OCI-LY1 (cell line): ENCODE measurements around the gene MCM10.

Experiments
- H2AFZ ChIP-seq: fragments of 200-600 bp; sonication (generic), shearing (Covaris generic); 2 replicates; pipeline ENCODE4 v1.6.0; 2014; ENCODE audit warnings: antibody characterized with exemption, mild to moderate bottlenecking, low read length
- H3F3A ChIP-seq: fragments of 200-600 bp; sonication (generic), shearing (Covaris generic); 2 replicates; pipeline ENCODE4 v1.6.0; 2014; ENCODE audit warnings: mild to moderate bottlenecking, antibody characterized with exemption, low read length, moderate library complexity; ENCODE audit not compliant: insufficient read depth
- H3K27ac ChIP-seq: fragments of 200-600 bp; sonication (generic); 2 replicates; pipeline ENCODE4 v1.5.1; 2014; ENCODE audit warnings: low read length, mixed run types, mild to moderate bottlenecking, low read depth; ENCODE audit not compliant: poor library complexity, severe bottlenecking
- H3K27me3 ChIP-seq: fragments of 200-600 bp; sonication (generic); 2 replicates; pipeline ENCODE4 v1.6.0; 2014; ENCODE audit warnings: antibody characterized with exemption, mild to moderate bottlenecking, low read length, moderate library complexity; ENCODE audit not compliant: insufficient read depth
- H3K36me3 ChIP-seq: fragments of 200-600 bp; sonication (generic); 2 replicates; pipeline ENCODE4 v1.6.1; 2014; ENCODE audit warnings: mild to moderate bottlenecking, antibody characterized with exemption, low read length, moderate library complexity, mixed read lengths; ENCODE audit not compliant: insufficient read depth
- H3K4me1 ChIP-seq: fragments of 200-600 bp; sonication (generic); 2 replicates; pipeline ENCODE4 v1.5.1; 2014; ENCODE audit warnings: mild to moderate bottlenecking, low read length, moderate library complexity; ENCODE audit not compliant: insufficient read depth, severe bottlenecking
- H3K4me2 ChIP-seq: fragments of 200-600 bp; sonication (generic), shearing (Covaris generic); 2 replicates; pipeline ENCODE4 v1.6.1; 2014; ENCODE audit warnings: low read length
- H3K4me3 ChIP-seq: fragments of 200-600 bp; sonication (generic); 2 replicates; pipeline ENCODE4 v1.5.1; 2014; ENCODE audit warnings: low read length, low read depth, mild to moderate bottlenecking, mixed read lengths; ENCODE audit not compliant: poor library complexity, severe bottlenecking
- H3K79me2 ChIP-seq: fragments of 200-600 bp; shearing (Covaris generic); 2 replicates; pipeline ENCODE4 v1.6.1; 2016; ENCODE audit warnings: mixed run types, low read length, mixed read lengths; ENCODE audit not compliant: insufficient read depth
- H3K9ac ChIP-seq: fragments of 200-600 bp; sonication (generic), shearing (Covaris generic); 2 replicates; pipeline ENCODE4 v1.6.1; 2014; ENCODE audit warnings: mild to moderate bottlenecking, low read length, mixed read lengths
- H3K9me2 ChIP-seq: fragments of 200-600 bp; sonication (generic), shearing (Covaris generic); 2 replicates; pipeline ENCODE4 v1.6.1; 2014; ENCODE audit warnings: low read depth, mild to moderate bottlenecking, low read length, mixed read lengths
- H3K9me3 ChIP-seq: fragments of 200-600 bp; shearing (Covaris generic); 2 replicates; pipeline ENCODE4 v1.6.1; 2014; ENCODE audit warnings: low read length, mixed read lengths
- H4K20me1 ChIP-seq: fragments of 200-600 bp; sonication (generic), shearing (Covaris generic); 2 replicates; pipeline ENCODE4 v1.6.0; 2016; ENCODE audit warnings: mild to moderate bottlenecking, low read length; ENCODE audit not compliant: insufficient read depth
- CTCF ChIP-seq: fragments of 200-600 bp; sonication (generic), shearing (Covaris generic); IDR thresholded peaks from 2 replicates; pipeline ENCODE4 v1.5.1; 2017; ENCODE audit warnings: mild to moderate bottlenecking, antibody characterized with exemption, low read length, moderate library complexity, mixed read lengths
- EZH2 ChIP-seq: fragments of 200-600 bp; sonication (generic), shearing (Covaris generic); IDR thresholded peaks from 2 replicates; pipeline ENCODE4 v1.8.0; 2017; ENCODE audit warnings: borderline replicate concordance, mixed run types, mild to moderate bottlenecking, antibody characterized with exemption, low read length, moderate library complexity, mixed read lengths

The MCM10 gene

GRCh38 chr10:13139676-13140075, 21.7 kb upstream of the MCM10 start:
- TF ChIP-seq EZH2 (no peak), CTCF (no peak)
- Histone ChIP-seq H3K36me3 (no peaks in the 10 kb centered on the region), H3K9me2 (no peaks in the 10 kb centered on the region), H3K4me3 (no peak overlapping the region), H3K27me3 (no peaks in the 10 kb centered on the region), H3K4me2 (no peak overlapping the region), H4K20me1 (no peaks in the 10 kb centered on the region), H3K79me2 (no peaks in the 10 kb centered on the region), H2AFZ (no peak overlapping the region), H3K4me1 (no peaks in the 10 kb centered on the region), H3K9me3 (no peaks in the 10 kb centered on the region), H3K27ac (no peak overlapping the region), H3K9ac (no peak overlapping the region), H3F3A (no peaks in the 10 kb centered on the region)

- no peaks in the 10 kb centered on the region for H3K79me2 ChIP-seq
- no peak overlapping the region for H3K4me2 ChIP-seq
- H3K4me3 ChIP-seq: no peak overlapping the region
- H3K27me3 ChIP-seq: no peaks in the 10 kb centered on the region
- no peak overlapping the region for H3K9ac ChIP-seq
- H3K4me1 ChIP-seq: no peaks in the 10 kb centered on the region
- no peak for TF ChIP-seq CTCF
- TF ChIP-seq EZH2: no peak
- H3K9me2 ChIP-seq: no peaks in the 10 kb centered on the region
- H3F3A ChIP-seq: no peaks in the 10 kb centered on the region
- no peaks in the 10 kb centered on the region for H4K20me1 ChIP-seq
- H3K36me3 ChIP-seq: no peaks in the 10 kb centered on the region
- H3K27ac ChIP-seq: no peak overlapping the region
- H3K9me3 ChIP-seq: no peaks in the 10 kb centered on the region
- H2AFZ ChIP-seq: no peak overlapping the region
Observed at GRCh38 chr10:13140627-13141190, 20.6 kb upstream of the MCM10 start.

DNA sequence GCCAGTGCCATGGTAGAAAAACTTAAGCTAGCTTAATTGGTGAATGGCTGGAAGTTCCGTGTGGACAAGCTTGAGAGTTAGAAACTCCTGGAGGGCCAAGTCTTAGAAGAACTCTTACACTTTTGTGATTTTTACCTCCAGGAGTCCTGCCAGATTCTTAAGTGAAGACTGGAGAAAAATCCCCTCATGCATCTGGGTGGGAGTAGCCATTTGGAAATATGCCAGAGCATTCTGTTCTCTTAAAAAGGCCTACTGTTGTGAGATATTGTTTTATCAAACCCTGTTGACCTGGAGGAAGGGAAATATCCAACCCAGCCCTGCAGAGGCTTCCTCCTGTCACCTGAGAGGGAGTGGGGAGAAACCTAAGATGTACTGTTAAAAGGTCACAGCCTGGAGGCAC, 17.6 kb upstream of the MCM10 start:
- Histone ChIP-seq H3K9me3 (no peaks in the 10 kb centered on the region), H3F3A (no peaks in the 10 kb centered on the region), H3K9me2 (no peaks in the 10 kb centered on the region), H3K36me3 (no peaks in the 10 kb centered on the region), H4K20me1 (no peaks in the 10 kb centered on the region), H3K27me3 (no peaks in the 10 kb centered on the region; the same call in 1 of the 2 replicates), H3K9ac (no peak overlapping the region), H3K4me3 (no peak overlapping the region), H3K27ac (no peak overlapping the region), H3K79me2 (no peaks in the 10 kb centered on the region), H2AFZ (no peak overlapping the region), H3K4me1 (no peaks in the 10 kb centered on the region), H3K4me2 (no peak overlapping the region)
- TF ChIP-seq CTCF: no peak
- no peak for TF ChIP-seq EZH2
